ENCODE data around the gene ZNF655. TPM values are rescaled to one million over a fixed set of nuclear protein-coding genes. Genes with fewer than 3 reads are reported as not detected.
"Not testable (repeated sequence)": the region's sequence is repeated elsewhere in the genome, so short reads cannot be mapped to it uniquely, and the experiment has no call there.

Gene ZNF655
- total RNA-seq, 1 donor from 2014 or later, result 74.0 TPM

- H3K9me3 Mint-ChIP-seq (ENCODE audit: unreplicated experiment), result peaks cover 14% of the 10 kb centered on the region
- DNase-seq, result no peak
- peak overlapping the region; percentile 89 for H3K27ac Mint-ChIP-seq (ENCODE audit: unreplicated experiment)
- H3K36me3 Mint-ChIP-seq (ENCODE audit: unreplicated experiment), result peaks cover 10% of the 10 kb centered on the region
- H3K27me3 Mint-ChIP-seq (ENCODE audit: unreplicated experiment), result peaks cover 19% of the 10 kb centered on the region
- peaks cover 8% of the 10 kb centered on the region for H3K4me1 Mint-ChIP-seq (ENCODE audit: low read depth, unreplicated experiment)
- H3K4me3 Mint-ChIP-seq (ENCODE audit: unreplicated experiment), result no peak overlapping the region
- TF ChIP-seq, protein P1, sequence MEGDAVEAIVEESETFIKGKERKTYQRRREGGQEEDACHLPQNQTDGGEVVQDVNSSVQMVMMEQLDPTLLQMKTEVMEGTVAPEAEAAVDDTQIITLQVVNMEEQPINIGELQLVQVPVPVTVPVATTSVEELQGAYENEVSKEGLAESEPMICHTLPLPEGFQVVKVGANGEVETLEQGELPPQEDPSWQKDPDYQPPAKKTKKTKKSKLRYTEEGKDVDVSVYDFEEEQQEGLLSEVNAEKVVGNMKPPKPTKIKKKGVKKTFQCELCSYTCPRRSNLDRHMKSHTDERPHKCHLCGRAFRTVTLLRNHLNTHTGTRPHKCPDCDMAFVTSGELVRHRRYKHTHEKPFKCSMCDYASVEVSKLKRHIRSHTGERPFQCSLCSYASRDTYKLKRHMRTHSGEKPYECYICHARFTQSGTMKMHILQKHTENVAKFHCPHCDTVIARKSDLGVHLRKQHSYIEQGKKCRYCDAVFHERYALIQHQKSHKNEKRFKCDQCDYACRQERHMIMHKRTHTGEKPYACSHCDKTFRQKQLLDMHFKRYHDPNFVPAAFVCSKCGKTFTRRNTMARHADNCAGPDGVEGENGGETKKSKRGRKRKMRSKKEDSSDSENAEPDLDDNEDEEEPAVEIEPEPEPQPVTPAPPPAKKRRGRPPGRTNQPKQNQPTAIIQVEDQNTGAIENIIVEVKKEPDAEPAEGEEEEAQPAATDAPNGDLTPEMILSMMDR (IDR thresholded peaks at IDR 0.05; ENCODE audit: partially characterized antibody, unreplicated experiment), result no peak
Measured at GRCh38 chr7:99560834-99561736, 2.6 kb downstream of the ZNF655 start.

- peaks cover 10% of the 10 kb centered on the region for H3K36me3 Mint-ChIP-seq (ENCODE audit: unreplicated experiment)
- peaks cover 8% of the 10 kb centered on the region for H3K4me1 Mint-ChIP-seq (ENCODE audit: low read depth, unreplicated experiment)
- TF ChIP-seq, protein P1 (IDR thresholded peaks at IDR 0.05; ENCODE audit: partially characterized antibody, unreplicated experiment), result no peak
- no peak overlapping the region for H3K27ac Mint-ChIP-seq (ENCODE audit: unreplicated experiment)
- peaks cover 19% of the 10 kb centered on the region for H3K27me3 Mint-ChIP-seq (ENCODE audit: unreplicated experiment)
- H3K9me3 Mint-ChIP-seq (ENCODE audit: unreplicated experiment), result peaks cover 14% of the 10 kb centered on the region
- no peak for DNase-seq
- no peak overlapping the region for H3K4me3 Mint-ChIP-seq (ENCODE audit: unreplicated experiment)
Measured at GRCh38 chr7:99561737-99562051, 3.3 kb downstream of the ZNF655 start.

DNA sequence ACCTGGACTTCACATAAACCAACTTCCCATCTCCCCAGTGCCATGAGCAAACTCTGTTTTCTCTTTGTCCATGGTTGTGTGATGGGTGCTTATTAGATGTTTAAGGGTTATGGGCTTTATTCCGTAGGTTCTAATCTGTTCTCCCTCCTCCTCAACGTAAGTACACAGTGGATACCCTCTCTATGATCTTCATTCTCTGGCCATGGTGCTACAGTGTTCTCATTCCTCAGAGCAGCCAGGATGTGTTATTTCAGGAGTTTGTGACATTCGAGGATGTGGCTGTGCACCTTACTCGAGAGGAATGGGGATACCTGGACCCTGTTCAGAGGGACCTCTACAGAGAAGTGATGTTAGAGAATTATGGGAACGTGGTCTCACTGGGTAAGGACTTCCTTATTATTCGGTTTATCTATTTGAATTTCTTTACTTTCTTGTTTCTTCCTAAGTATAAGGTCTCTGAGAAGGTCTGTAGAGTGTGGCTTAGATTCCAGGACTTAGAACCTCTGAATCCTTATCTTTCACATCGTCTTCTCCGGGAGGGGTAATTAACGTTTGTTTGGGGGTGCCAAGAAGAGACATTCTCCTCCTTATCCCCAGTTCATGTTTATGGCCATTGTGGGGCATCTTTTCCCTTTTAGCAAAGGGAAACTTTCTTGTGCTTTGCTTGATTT is 3.8 kb downstream of the ZNF655 start:
- TF ChIP-seq, protein P1 (IDR thresholded peaks at IDR 0.05; ENCODE audit: partially characterized antibody, unreplicated experiment), result no peak
- H3K27ac Mint-ChIP-seq (ENCODE audit: unreplicated experiment), result no peak overlapping the region
- no peak for DNase-seq
- peaks cover 17% of the 10 kb centered on the region for H3K27me3 Mint-ChIP-seq (ENCODE audit: unreplicated experiment)
- H3K36me3 Mint-ChIP-seq (ENCODE audit: unreplicated experiment), result peaks cover 10% of the 10 kb centered on the region
- peaks cover 6% of the 10 kb centered on the region for H3K4me1 Mint-ChIP-seq (ENCODE audit: low read depth, unreplicated experiment)
- no peak overlapping the region for H3K4me3 Mint-ChIP-seq (ENCODE audit: unreplicated experiment)
- peaks cover 11% of the 10 kb centered on the region for H3K9me3 Mint-ChIP-seq (ENCODE audit: unreplicated experiment)

DNA sequence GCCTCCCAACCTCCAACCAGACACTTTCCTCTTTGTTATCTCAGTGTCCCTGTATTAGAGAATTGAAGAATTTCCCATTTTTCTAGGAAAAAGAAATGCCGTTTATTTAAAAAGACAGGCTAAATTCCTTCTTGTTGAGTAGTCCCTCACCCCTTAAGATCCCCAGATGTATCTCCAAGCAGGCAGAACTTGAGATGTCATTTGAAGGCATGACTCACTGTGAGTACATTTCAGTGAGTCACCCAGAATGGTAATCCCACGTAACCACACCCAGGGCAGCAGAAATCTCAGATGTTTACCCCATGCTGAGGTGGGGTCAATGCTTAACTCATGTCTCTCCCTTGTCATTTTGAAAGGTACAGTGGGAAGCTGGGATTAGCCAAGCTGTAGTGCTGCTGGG is 4.4 kb downstream of the ZNF655 start:
- DNase-seq, result no peak
- Mint-ChIP-seq H3K9me3 (ENCODE audit: unreplicated experiment) (peaks cover 7% of the 10 kb centered on the region), H3K4me3 (ENCODE audit: unreplicated experiment) (peak overlapping the region; percentile 34), H3K4me1 (ENCODE audit: low read depth, unreplicated experiment) (peaks cover 4% of the 10 kb centered on the region), H3K36me3 (ENCODE audit: unreplicated experiment) (peaks cover 10% of the 10 kb centered on the region), H3K27ac (ENCODE audit: unreplicated experiment) (no peak overlapping the region), H3K27me3 (ENCODE audit: unreplicated experiment) (peaks cover 14% of the 10 kb centered on the region)
- TF ChIP-seq, protein P1 (IDR thresholded peaks at IDR 0.05; ENCODE audit: partially characterized antibody, unreplicated experiment), result no peak

DNA sequence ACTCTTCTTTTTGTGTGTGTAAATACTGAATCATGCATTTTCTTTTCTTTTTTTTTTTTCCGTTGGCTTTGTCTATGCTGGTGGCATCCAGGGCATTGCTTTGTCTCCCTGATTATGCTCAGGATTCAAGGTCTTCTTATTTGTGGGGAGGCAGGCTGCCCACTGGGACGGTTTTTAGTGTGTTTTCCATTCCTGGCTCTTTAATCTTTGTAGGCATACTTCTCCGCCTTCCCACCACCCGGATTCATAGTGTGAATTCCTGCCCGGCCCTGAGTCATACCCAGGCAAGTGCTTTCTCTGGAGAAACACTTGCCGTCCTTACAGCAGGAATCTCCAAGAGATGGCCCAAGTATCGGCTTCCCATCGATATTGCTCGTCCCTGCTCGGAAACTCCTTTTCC is 5.2 kb downstream of the ZNF655 start:
- H3K4me3 Mint-ChIP-seq (ENCODE audit: unreplicated experiment), result no peak overlapping the region

GRCh38 chr7:99568770-99569169 is 10.3 kb downstream of the ZNF655 start:
- not testable (repeated sequence) for H3K36me3 Mint-ChIP-seq (ENCODE audit: unreplicated experiment); DNase-seq; H3K27ac Mint-ChIP-seq (ENCODE audit: unreplicated experiment); H3K9me3 Mint-ChIP-seq (ENCODE audit: unreplicated experiment); H3K4me1 Mint-ChIP-seq (ENCODE audit: low read depth, unreplicated experiment); H3K27me3 Mint-ChIP-seq (ENCODE audit: unreplicated experiment); H3K4me3 Mint-ChIP-seq (ENCODE audit: unreplicated experiment)

More for the DNA sequence above, 5.2 kb downstream of the ZNF655 start:
- peaks cover 10% of the 10 kb centered on the region for H3K36me3 Mint-ChIP-seq (ENCODE audit: unreplicated experiment)
- TF ChIP-seq, protein P1 (IDR thresholded peaks at IDR 0.05; ENCODE audit: partially characterized antibody, unreplicated experiment), result no peak
- H3K4me1 Mint-ChIP-seq (ENCODE audit: low read depth, unreplicated experiment), result peaks cover 4% of the 10 kb centered on the region
- H3K27ac Mint-ChIP-seq (ENCODE audit: unreplicated experiment), result no peak overlapping the region
- no peak for DNase-seq
- H3K27me3 Mint-ChIP-seq (ENCODE audit: unreplicated experiment), result peaks cover 9% of the 10 kb centered on the region
- peaks cover 2% of the 10 kb centered on the region for H3K9me3 Mint-ChIP-seq (ENCODE audit: unreplicated experiment)

All from glutamatergic neuron (in vitro differentiated cells).